Left colon (tissue), 2 donors: ENCODE results near the gene CD8B2. TPM values are rescaled to one million over a fixed set of nuclear protein-coding genes. Genes with fewer than 3 reads are reported as not detected.
"Not testable (repeated sequence)": the region's sequence is repeated elsewhere in the genome, so short reads cannot be mapped to it uniquely, and the experiment has no call there.

Experiments used
- ATAC-seq: fragments of 200-7000 bp; cut with Tn5 transposase; one replicate; pipeline ENCODE4 v1.9.1; 2020; ENCODE audit warnings: mild to moderate bottlenecking, moderate library complexity
- DNase-seq, 2 donors: peaks; one replicate each; pipeline ENCODE4 v3.0.0-alpha.2; 2020
- intact Hi-C, 2 donors: fragments of 100-400 bp; cut with DNase I in 1 of 2; cut with micrococcal nuclease in 1 of 2; formaldehyde crosslinking; loops; one replicate each; pipeline versions ENCODE4 v1.11.2 to v1.14.0; 2022; cut with DNase I, micrococcal nuclease
- long read RNA-seq: library from polyadenylated mRNA; unstranded; transcript quantifications from one replicate; pipeline ENCODE4 v2.0.0, GENCODE V29; 2021
- total RNA-seq, 2 donors: library from RNA; stranded (reverse); fragmentation: NEBNext Ultra II Directional; extraction: Animal tissue kit (Norgen Biotek cat#: 25700); gene quantifications; one replicate each; pipeline ENCODE4 v1.2.1, GENCODE V29; 2021
- donor health status: DM: no; HTN: no; CAD: no.
- donor health status: DM: yes; HTN: yes; CAD: no.

CD8B2 gene
- total RNA-seq, result under 1 TPM; 0.06 to 0.08 TPM
- long read RNA-seq, result 0 reads

DNA sequence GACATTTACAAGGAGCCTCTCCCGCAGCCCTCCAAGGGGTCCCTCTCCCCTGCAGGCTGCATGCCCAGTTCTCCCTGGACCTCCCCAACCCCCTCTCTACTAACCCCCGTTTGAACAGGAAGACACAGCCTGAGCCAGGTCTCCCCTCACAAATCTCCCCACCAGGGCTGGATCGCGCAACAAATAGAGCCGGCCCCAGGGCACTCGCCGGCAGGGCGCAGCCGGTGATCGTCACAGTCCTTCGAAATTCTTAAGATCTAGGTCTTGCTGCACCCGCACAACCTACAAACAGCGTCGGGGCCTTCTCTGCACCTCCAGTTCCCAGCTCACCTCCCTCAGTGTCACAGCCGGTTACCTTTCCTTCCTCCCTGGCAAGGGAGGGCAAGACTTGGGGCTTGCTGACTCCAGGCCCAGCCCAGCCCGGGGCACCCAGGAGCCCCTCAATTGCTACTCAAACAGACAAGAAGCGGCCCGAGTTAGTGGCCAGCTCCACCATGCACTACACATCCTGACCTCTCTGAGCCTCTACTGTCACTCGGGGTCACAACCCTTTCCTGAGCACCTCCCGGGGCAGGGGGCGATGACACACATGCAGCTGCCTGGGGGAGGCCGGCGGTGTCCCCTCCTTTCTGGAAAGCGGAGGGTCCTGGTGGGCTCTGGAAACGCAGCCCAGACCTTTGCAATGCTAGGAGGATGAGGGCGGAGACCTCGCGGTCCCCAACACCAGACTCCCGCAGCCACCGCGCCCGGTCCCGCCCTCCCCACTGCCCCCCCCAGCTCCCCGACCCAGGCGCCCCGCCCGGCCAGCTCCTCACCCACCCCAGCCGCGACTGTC is at the start of gene CD8B2:
Gene CD8B2 (plus strand): TSS at position 814 of the 835 bp plus-strand sequence. CDS start 63 bp downstream, outside the sequence.
- DNase-seq, intact Hi-C loops, ATAC-seq: not testable (repeated sequence)

DNA sequence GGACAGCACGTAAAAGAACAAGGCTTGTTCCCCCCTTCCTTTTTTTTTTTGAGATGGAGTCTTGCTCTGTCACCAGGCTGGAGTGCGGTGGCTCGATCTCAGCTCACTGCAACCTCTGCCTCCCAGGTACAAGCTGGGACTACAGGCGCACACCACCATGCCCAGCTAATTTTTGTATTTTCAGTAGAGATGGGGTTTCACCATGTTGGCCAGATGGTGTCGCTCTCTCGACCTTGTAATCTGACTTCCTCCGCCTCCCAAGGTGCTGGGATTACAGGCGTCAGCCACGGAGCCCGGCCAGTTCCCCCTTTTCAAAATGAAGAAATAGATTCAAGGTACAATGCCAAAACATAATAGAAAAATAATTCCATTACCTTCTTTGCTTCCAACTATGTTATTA is 25.3 kb upstream of the CD8B2 start:
- DNase-seq, result peak; percentile 15 to 22

DNA sequence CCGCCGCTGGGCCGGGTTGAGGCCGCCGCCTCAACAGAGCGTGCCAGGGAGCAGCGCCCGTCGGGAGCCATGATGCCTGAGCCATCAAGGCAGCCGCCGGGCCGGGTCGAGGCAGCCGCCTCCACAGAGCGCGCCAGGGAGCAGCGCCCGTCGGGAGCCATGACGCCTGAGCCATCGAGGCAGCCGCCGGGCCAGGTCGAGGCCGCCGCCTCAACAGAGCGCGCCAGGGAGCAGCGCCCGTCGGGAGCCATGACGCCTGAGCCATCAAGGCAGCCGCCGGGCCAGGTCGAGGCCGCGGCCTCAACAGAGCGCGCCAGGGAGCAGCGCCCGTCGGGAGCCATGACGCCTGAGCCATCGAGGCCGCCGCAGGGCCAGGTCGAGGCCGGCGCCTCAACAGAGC is 19.6 kb upstream of the CD8B2 start:
- intact Hi-C loops, DNase-seq, ATAC-seq: not testable (repeated sequence)

More for the DNA sequence above, 25.3 kb upstream of the CD8B2 start:
- intact Hi-C loops, ATAC-seq: not testable (repeated sequence)

DNA sequence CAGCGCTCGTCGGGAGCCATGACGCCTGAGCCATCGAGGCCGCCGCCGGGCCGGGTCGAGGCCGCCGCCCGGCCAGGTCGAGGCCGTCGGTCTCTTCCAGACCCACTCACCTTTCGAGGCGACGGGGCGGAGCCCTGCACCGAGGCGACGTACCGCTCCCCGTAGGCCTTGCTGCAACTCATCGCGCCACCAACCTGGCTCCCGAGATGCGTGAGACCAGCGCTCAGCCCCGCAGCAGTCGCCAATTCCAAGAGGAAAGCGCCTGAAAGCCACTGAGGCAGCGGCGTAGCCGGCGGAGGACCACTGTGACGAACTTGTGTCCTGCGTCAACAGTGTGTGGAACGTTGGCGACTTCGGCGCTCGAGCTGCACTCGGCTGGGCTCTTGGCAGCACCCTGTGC is 19.1 kb upstream of the CD8B2 start, which contains the start of gene RGPD3:
Gene RGPD3 (minus strand): TSS at position 307 of the 400 bp plus-strand sequence. CDS start 125 bp downstream, at position 182.
- ATAC-seq, DNase-seq, intact Hi-C loops: not testable (repeated sequence)

DNA sequence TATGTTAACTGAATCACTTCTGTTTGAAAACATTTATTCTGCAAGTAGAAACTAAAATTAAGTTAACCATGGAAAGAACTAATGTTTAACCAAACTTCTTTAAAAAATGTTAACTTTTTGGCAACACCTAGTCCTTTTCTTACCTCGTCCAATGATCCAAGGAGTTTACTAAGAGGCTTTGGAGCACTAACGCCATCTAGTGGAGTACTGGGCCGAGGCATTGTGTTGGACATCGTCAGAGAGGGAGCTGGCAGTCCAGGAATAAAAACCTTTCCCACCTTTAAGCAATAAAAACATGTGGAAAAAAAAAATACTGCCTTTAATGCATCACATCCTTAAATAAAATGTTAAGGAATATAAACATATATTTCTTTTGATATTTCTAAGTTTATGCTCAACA is 16.5 kb upstream of the CD8B2 start:
- peak in 1 of 2 donors; percentile 68 for DNase-seq
- ATAC-seq, result peak; percentile 68
- intact Hi-C loops, result not testable (repeated sequence)

DNA sequence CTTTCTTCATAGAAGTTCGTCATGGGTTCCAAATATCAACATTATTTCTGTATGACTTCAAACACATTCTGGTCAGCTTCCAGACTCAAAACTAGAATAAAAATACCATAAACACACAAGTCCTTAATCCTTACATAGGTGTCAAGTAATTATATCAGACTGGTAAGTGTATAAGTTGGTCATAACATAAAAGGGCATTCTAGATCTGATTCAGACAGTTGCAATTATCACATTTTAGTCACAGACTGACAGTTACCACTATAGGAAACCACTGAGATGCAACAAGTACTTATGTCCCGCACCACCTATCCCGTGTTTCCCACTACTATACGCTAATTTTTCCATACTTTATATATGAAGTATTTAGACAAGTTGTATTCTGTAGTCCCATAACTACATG is 9.5 kb upstream of the CD8B2 start:
- DNase-seq, ATAC-seq, intact Hi-C loops: not testable (repeated sequence)

DNA sequence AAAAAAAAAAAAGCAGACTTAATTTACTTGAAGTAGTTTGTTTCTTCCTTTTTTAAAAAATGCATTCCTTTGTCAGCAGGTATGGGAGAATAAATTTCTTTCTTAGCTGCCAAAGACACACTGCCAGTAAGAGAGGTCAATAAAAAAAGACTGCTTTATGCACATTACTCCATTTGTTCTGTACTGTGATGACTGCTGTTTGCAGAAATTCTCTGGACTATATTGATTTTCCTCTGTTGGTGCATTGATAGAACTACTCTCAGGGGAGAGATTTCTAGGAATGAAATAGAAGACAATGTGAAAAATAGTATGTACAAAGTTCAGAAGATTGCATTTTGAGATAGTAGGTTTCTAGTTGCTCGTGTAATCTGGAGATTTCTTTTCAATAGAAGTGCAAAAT is 7.6 kb upstream of the CD8B2 start:
- ATAC-seq, intact Hi-C loops, DNase-seq: not testable (repeated sequence)

DNA sequence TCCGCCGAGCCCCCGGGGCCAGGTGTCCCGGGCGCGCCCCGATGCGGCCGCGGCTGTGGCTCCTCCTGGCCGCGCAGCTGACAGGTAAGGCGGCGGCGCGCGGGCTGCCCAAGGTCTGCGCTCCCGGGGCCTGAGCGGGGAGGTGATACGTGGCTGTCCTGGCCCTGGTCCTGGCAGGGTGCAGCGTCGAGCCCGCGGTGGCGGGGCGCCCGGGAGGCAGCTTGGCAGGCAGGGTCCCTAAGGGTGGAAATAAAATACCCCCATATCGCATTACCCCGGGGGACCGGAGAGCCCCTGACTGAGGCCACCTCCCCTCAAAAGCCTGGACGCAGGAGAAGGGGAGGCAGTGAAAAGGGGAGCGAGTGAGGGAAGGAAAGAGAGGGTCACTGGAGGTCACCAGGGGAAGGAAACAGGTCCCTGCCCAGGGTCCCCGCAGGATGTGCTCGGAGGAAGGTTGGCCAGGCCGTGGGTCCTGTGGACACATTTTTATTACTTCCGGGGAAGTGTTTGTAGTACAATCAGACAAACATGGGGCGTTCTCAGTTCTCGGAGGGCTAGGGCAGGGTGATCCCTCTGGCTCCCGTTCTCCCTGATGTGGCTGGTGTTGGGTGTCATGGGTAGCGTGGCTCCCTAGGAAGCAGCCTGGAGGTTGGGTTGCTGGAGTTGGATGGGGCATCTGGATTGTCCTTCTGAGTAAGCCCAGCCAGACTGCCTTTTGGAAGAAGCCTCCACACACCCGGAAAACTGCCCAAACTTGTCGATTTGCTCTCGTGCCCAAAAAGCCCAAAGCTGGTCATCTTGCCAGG is 425 bp downstream of the CD8B2 start:
- DNase-seq (peak in 1 of 2 donors; percentile 18), ATAC-seq (peak; percentile 75)
- intact Hi-C loops, result not testable (repeated sequence)

DNA sequence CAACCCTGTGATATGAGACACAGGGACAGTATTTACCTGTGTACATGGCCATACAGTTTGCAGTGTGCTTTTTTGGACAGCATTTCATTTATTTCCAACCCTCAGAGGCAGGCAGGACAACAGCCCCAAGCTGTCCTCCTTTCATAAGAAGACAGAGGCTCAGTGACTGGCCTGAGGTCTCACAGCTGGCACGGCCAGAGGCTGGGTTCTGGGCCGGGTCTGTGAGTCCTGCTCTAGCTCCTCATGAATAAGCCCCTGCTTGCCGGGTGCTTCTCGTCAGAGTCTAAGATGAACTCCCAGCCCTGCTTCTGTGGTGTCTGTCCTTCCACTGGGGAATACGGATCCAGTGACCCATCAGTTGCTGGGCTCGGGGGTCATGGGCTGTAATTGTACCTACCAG is 2.5 kb downstream of the CD8B2 start:
- DNase-seq, ATAC-seq, intact Hi-C loops: not testable (repeated sequence)

DNA sequence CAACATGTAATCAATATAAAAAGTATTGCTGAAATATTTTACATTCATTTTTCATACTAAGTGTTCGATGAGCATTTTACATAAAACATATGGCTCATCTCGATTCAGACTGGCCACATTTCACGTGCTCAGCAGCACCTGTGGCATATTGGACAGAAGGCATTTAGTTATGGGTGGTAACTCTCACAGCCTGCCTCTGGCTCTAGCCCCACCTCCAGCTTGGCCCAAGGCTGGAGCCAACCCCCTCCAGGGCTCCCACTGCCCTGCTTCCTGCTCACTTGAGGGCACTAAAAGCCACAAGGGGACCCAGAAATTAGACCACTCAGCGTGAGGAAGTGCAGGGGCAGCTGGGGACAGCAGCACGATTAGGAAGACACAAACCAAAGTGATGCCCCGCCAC is 5.2 kb downstream of the CD8B2 start:
- intact Hi-C loops, ATAC-seq: not testable (repeated sequence)

DNA sequence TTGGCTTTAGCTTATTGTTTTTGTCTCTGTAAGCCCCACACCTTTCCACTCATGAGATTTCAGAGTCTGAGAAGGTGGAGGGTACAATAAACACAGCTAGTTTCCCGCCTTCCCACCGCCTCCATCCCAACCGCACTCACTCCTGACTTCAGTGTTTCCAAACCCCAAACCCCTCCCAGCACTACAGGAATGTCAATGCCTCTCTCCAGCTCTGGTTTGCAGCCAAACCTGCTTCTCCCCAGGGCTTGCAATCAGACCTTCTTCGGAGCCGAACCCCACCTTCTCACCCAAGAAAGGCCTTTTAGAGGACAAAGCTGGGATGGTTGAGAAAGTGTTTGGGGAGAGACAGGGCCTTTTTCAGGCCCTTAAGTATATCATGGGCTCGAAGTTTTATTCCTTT is 5.7 kb downstream of the CD8B2 start:
- intact Hi-C loops, DNase-seq, ATAC-seq: not testable (repeated sequence)

More for the DNA sequence above, 5.2 kb downstream of the CD8B2 start:
- DNase-seq, result not testable (repeated sequence)

DNA sequence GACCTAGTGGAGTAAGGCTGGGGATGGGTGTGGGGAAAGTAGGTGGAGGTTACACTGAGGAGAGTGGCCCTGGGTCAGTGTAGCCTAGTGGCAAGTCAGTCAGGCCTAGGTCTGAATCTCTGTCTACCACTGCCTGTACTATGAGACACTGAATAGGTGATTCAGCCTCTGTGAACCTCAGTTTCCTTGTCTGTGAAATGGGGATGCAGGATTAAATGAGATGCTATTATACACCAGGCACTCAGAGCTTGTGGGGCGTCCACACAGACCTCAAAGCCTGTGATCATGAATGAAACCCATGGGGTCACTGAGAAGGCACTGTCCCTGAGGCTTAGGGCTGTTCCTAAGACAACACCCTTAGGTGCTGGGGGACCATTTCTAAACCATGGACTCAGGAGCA is 11.4 kb downstream of the CD8B2 start:
- DNase-seq, ATAC-seq, intact Hi-C loops: not testable (repeated sequence)

DNA sequence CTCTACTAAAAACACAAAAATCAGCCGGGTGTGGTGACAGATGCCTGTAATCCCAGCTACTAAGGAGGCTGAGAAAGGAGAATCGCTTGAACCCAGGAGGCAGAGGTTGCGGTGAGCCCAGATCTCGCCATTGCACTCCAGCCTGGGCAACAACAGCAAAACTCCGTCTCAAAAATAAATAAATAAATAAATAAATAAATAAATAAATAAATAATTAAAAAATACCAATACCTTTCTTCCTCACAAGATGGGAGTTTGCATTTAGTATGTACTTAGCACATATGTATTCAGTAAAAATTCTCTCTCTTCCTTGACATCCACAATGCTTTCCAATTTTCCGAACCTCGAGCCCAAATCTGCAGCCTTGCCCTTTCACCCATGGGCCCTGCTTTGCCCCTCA is 13.2 kb downstream of the CD8B2 start:
- DNase-seq, intact Hi-C loops, ATAC-seq: not testable (repeated sequence)

DNA sequence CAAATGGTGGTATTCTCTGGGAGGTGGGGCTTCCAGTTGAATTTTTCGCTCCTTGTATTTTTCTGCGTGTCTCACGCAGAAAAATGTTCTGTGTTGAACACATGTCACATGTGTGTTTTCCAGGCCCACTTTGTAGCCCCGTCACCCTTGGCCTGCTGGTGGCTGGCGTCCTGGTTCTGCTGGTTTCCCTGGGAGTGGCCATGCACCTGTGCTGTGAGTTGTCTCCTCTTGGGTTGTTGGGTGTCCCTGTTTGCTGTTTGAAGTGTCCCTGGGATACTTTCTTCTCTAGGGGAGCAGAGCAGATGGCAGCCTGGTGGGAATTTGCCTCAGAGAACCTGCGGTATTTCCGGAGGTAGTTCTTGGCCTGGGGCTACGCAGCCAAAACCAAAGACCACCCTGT is 15.2 kb downstream of the CD8B2 start:
- ATAC-seq, DNase-seq: not testable (repeated sequence)

DNA sequence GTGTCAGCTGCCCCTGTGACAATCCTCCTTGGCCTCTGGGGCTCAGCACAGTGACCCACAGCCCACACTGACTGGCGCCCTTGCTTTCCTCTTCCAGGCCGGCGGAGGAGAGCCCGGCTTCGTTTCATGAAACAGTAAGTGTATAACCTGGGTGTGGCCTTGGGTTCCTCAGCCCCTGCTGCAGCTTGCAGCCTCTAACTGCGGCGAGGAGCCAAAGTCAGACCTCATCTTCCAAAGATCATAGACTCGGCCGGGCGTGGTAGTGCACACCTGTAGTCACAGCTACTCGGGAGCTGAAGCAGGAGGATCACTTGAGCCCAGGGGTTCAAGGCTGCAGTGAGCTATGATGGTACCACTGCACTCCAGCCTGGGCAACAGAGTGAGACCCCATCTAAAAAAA is 17.0 kb downstream of the CD8B2 start:
- intact Hi-C loops, result not testable (repeated sequence)
- peak; percentile 93 for ATAC-seq
- peak; percentile 30 to 65 for DNase-seq

More for the DNA sequence above, 15.2 kb downstream of the CD8B2 start:
- intact Hi-C loops, result not testable (repeated sequence)

DNA sequence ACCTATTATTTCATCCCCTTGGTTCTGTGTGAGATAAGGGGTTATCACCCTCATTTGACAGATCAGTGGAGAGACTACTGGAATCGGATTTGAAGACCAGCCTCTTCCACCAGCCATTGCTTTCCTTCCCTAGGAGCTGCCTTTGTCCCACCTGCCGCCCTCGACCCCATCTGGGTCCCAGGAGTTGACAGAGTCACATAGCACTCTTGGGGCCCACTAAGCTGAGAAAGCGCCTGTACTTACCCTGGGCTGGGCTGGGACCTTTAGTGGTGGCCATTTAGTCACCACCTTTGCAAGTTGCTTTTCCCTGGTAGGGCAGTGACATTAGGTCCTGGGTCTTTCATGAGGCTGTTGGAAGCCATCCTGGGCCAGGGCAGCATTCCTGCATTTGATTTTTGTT is 17.6 kb downstream of the CD8B2 start:
- ATAC-seq, DNase-seq, intact Hi-C loops: not testable (repeated sequence)

DNA sequence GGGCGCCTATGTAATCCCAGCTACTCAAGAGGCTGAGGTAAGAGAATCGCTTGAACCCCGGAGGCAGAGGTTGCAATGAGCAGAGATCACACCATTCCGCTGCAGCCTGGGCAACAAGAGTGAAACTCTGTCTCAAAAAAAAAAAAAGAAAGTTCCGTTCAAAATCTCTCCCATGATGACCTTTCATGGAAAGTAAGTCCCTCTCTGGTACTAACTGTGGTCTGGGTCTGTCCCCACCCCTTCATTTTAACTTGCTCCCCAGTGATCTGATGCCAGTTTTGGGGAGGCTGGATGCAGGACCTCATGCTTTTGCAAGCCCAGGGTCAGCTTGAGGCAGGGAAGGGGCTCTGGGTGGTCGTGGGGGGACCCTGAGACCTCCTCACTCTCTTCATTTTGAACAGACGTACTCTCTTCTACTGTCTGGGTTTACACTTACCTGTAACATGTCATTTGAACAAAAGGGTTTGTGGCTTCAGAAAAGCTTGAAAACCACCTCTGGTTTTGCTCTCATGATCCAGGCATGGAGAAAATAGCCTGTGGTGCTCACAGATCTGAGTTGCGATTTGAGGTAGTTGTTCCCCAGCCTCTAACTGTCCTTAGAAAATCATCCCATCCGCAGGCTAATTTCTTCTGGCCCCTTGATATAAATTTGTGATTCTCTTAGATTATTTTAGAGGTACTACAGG is 19.0 kb downstream of the CD8B2 start:
- DNase-seq, ATAC-seq: not testable (repeated sequence)

DNA sequence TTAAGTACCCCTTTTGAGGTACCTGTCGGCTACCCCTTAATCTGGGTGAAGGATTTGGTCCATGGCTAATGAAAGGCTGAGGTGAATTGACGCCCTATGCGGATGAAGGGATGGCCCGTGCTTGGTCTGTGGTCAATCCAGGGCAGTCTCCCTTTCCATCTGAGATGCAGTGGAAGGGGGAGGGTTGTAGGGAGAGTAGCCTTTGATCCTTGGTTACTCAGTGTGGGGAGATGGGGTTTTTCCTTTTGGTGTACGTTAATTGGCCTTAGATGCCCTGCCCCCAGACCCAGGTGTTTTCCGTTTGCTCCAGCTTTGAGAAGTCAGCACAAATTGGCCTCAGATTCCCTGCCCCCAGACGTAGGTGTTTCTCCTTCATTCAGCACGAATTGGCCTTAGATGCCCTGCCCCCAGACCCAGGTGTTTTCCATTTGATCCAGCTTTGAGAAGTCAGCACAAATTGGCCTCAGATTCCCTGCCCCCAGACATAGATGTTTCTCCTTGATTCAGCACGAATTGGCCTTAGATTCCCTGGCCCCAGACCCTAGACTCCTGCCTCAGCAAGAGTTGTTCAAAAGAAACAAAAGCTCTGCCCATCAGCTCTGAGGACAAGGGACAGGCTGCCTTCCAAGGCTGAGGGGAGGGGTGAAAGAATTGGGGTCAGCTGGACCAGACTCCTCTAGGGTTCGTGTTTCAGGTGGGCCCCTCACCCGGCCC is 21.7 kb downstream of the CD8B2 start:
- intact Hi-C loops, ATAC-seq, DNase-seq: not testable (repeated sequence)

More for the DNA sequence above, 19.0 kb downstream of the CD8B2 start:
- intact Hi-C loops, result not testable (repeated sequence)
